ENCODE data around the gene MICA.

DNA sequence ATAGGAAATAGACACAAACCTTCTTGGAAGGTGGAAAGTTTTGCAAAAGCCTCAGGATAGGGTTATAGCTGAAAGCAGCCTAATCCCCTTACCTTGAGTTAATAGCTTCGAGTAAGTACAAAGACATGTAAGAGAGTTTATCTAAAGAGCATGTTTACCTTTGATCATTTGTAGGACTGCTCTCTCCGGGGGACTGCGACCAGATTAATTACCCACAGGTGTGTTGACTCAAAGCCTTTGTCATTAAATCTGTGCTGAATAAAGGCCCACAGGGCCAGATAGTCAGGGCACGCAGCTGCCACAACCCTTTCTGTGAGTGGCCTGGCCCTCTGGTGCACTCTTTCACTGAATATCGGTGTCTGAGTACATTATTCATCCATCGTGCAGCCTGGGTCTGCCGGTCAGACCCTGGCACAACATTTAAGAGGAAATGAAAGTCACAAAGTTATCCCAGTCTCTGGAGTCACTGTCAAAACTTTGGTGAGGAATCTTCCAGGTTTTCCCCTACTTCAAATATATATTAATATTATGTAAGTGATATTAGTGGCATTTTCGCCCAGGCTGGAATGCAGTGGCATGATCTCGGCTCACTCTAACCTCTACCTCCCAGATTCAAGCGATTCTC is 5.4 kb upstream of the MICA start:
- TF ChIP-seq NFE2 (IDR thresholded peaks at IDR 0.05; ENCODE audit: low read depth) = no peak
- no peak for TF ChIP-seq POLR2A (conservative IDR thresholded peaks at IDR 0.05)
- TF ChIP-seq, protein P1, sequence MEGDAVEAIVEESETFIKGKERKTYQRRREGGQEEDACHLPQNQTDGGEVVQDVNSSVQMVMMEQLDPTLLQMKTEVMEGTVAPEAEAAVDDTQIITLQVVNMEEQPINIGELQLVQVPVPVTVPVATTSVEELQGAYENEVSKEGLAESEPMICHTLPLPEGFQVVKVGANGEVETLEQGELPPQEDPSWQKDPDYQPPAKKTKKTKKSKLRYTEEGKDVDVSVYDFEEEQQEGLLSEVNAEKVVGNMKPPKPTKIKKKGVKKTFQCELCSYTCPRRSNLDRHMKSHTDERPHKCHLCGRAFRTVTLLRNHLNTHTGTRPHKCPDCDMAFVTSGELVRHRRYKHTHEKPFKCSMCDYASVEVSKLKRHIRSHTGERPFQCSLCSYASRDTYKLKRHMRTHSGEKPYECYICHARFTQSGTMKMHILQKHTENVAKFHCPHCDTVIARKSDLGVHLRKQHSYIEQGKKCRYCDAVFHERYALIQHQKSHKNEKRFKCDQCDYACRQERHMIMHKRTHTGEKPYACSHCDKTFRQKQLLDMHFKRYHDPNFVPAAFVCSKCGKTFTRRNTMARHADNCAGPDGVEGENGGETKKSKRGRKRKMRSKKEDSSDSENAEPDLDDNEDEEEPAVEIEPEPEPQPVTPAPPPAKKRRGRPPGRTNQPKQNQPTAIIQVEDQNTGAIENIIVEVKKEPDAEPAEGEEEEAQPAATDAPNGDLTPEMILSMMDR (IDR thresholded peaks at IDR 0.05 in 2 of 3, conservative IDR thresholded peaks at IDR 0.05 in 1 of 3; ENCODE audit: insufficient read depth in 2 of 3, low read depth in 1 of 3, low read length in 3 of 3) = no peak
- no peak for TF ChIP-seq NR1H2 (CRISPR knock-in tag; IDR thresholded peaks at IDR 0.05)
- TF ChIP-seq SP1 (CRISPR knock-in tag; IDR thresholded peaks at IDR 0.05) = no peak
- TF ChIP-seq ZZZ3 (IDR thresholded peaks at IDR 0.05) = no peak
- no peak for TF ChIP-seq ZNF165 (CRISPR knock-in tag; IDR thresholded peaks at IDR 0.05; ENCODE audit: borderline replicate concordance)
- no peak for TF ChIP-seq PCBP2 (IDR thresholded peaks at IDR 0.05; ENCODE audit: low read depth, low read length, poor library complexity, severe bottlenecking)
- no peak for TF ChIP-seq SAFB (IDR thresholded peaks at IDR 0.05; ENCODE audit: borderline replicate concordance, low read depth, low read length)
- TF ChIP-seq RFX5 (IDR thresholded peaks at IDR 0.05; ENCODE audit: low read depth, low read length) = no peak
- TF ChIP-seq POLR2AphosphoS5 (IDR thresholded peaks at IDR 0.05; ENCODE audit: control insufficient read depth, insufficient read depth, low read depth, low read length) = no peak
- no peak for TF ChIP-seq IRF1 (CRISPR knock-in tag; IDR thresholded peaks at IDR 0.05; ENCODE audit: borderline replicate concordance)
